GM06990 (cell line): ENCODE measurements around the gene EIF2S3B.

Experiments used
- DNase-seq: peaks from one replicate; pipeline ENCODE4 v3.0.0-alpha.2; 2011; ENCODE audit not compliant: insufficient read length; ENCODE audit errors: extremely low read depth
- H3K27me3 ChIP-seq: replicated peaks from 2 replicates; pipeline ENCODE4 v1.6.0; 2011; ENCODE audit warnings: low read length; ENCODE audit not compliant: control insufficient read depth, insufficient read depth
- H3K36me3 ChIP-seq: 2 replicates; pipeline ENCODE4 v1.5.1; 2011; ENCODE audit warnings: low read length; ENCODE audit not compliant: control insufficient read depth, insufficient read depth
- H3K4me3 ChIP-seq: replicated peaks from 2 replicates; pipeline ENCODE4 v1.5.1; 2011; ENCODE audit warnings: low read depth, mild to moderate bottlenecking, control low read depth, low read length
- CTCF ChIP-seq: IDR thresholded peaks from 2 replicates; pipeline ENCODE4 v1.5.1; 2011; ENCODE audit warnings: low read length, control low read depth, mild to moderate bottlenecking, inconsistent platforms; ENCODE audit not compliant: insufficient read depth, poor library complexity, severe bottlenecking

Gene EIF2S3B

GRCh38 chr12:10554756-10555481 lies 49.2 kb downstream of the EIF2S3B start:
- no peaks in the 10 kb centered on the region for H3K27me3 ChIP-seq
- DNase-seq: no peak
- no peaks in the 10 kb centered on the region for H3K36me3 ChIP-seq
- TF ChIP-seq CTCF: no peak
- no peak overlapping the region for H3K4me3 ChIP-seq

GRCh38 chr12:10557329-10557728 lies 51.6 kb downstream of the EIF2S3B start:
- no peak overlapping the region for H3K4me3 ChIP-seq
- no peak for TF ChIP-seq CTCF
- H3K36me3 ChIP-seq: no peaks in the 10 kb centered on the region
- no peaks in the 10 kb centered on the region for H3K27me3 ChIP-seq
- DNase-seq: no peak

GRCh38 chr12:10557766-10558165 lies 52.1 kb downstream of the EIF2S3B start:
- TF ChIP-seq CTCF: no peak
- H3K4me3 ChIP-seq: no peak overlapping the region
- no peaks in the 10 kb centered on the region for H3K36me3 ChIP-seq
- H3K27me3 ChIP-seq: no peaks in the 10 kb centered on the region
- peak; percentile 30 for DNase-seq
